ENCODE data around the gene CCT8.

DNA sequence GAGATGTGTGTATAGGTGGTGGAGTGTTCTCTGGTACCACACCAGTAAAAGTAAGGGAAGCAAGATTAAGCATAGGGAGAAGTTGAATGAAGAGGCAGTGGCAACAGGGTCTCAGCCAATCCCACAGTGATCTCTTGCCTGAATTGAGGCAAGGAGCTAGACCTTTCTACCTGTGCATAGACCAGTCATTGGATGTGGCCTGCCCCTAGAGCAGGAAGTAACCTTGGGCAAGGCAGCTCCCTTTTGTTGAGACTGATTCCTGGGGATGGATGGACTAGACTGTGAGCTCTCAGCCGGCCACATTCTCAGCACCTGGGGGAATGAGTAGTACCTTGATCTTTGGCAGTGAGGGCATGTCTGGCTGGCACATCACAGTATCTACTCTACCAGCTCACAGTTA is 42.5 kb downstream of the CCT8 start:
- TF ChIP-seq, protein P1, sequence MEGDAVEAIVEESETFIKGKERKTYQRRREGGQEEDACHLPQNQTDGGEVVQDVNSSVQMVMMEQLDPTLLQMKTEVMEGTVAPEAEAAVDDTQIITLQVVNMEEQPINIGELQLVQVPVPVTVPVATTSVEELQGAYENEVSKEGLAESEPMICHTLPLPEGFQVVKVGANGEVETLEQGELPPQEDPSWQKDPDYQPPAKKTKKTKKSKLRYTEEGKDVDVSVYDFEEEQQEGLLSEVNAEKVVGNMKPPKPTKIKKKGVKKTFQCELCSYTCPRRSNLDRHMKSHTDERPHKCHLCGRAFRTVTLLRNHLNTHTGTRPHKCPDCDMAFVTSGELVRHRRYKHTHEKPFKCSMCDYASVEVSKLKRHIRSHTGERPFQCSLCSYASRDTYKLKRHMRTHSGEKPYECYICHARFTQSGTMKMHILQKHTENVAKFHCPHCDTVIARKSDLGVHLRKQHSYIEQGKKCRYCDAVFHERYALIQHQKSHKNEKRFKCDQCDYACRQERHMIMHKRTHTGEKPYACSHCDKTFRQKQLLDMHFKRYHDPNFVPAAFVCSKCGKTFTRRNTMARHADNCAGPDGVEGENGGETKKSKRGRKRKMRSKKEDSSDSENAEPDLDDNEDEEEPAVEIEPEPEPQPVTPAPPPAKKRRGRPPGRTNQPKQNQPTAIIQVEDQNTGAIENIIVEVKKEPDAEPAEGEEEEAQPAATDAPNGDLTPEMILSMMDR (IDR thresholded peaks at IDR 0.05 in 2 of 3, conservative IDR thresholded peaks at IDR 0.05 in 1 of 3; ENCODE audit: control insufficient read depth in 2 of 3, extremely low read depth in 1 of 3, insufficient read depth in 1 of 3, low read depth in 3 of 3, low read length in 3 of 3), result no peak
- no peak for TF ChIP-seq BCL11A (IDR thresholded peaks at IDR 0.05; ENCODE audit: low read depth, low read length)
- TF ChIP-seq, protein P2, sequence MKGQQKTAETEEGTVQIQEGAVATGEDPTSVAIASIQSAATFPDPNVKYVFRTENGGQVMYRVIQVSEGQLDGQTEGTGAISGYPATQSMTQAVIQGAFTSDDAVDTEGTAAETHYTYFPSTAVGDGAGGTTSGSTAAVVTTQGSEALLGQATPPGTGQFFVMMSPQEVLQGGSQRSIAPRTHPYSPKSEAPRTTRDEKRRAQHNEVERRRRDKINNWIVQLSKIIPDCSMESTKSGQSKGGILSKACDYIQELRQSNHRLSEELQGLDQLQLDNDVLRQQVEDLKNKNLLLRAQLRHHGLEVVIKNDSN (IDR thresholded peaks at IDR 0.05; ENCODE audit: borderline replicate concordance, extremely low read length, insufficient read depth, low read depth, low read length), result no peak
- no peak for TF ChIP-seq EZH2 (IDR thresholded peaks at IDR 0.05; ENCODE audit: borderline replicate concordance, control insufficient read depth, low read depth, low read length)
- TF ChIP-seq TARDBP (IDR thresholded peaks at IDR 0.05; ENCODE audit: borderline replicate concordance), result no peak
- TF ChIP-seq, protein P3, sequence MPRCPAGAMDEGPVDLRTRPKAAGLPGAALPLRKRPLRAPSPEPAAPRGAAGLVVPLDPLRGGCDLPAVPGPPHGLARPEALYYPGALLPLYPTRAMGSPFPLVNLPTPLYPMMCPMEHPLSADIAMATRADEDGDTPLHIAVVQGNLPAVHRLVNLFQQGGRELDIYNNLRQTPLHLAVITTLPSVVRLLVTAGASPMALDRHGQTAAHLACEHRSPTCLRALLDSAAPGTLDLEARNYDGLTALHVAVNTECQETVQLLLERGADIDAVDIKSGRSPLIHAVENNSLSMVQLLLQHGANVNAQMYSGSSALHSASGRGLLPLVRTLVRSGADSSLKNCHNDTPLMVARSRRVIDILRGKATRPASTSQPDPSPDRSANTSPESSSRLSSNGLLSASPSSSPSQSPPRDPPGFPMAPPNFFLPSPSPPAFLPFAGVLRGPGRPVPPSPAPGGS (IDR thresholded peaks at IDR 0.05; ENCODE audit: borderline replicate concordance, insufficient read depth, low read depth, low read length, poor library complexity, severe bottlenecking), result no peak
- TF ChIP-seq HDGF (IDR thresholded peaks at IDR 0.05), result no peak
